K562 (cell line): ENCODE results near the gene HAPLN1. TPM values are rescaled to one million over a fixed set of nuclear protein-coding genes. Genes with fewer than 3 reads are reported as not detected.

Source experiments
- ATAC-seq: fragments of 200-7000 bp; cut with Tn5 transposase; 3 replicates; pipeline ENCODE4 v1.9.1; 2020; ENCODE audit warnings: moderate library complexity
- BruUV-seq: library from RNA; stranded (reverse); fragments of 400-500 nt; replicated peaks from 2 replicates; lab custom pipeline; 2021; lab: Mats Ljungman, UMichigan
- CTCF ChIA-PET: fragments of 300-600 bp; formaldehyde crosslinking; extraction: SDS; loops from one replicate; lab custom pipeline; 2021; ENCODE audit warnings: low intra/inter-chr PET ratio; lab: Yijun Ruan, JAX
- POLR2A ChIA-PET: fragments of 300-600, 350-650 bp; sonication (Branson Sonifier 250); formaldehyde crosslinking; extraction: SDS; loops from one replicate; lab custom pipeline; 2021; ENCODE audit warnings: antibody characterized with exemption, inconsistent platforms; lab: Yijun Ruan, JAX
- DNase-seq, 4 experiments: peaks; one replicate each; pipeline versions ENCODE4 v3.0.0 to v3.0.0-alpha.2; 2011 to 2018; ENCODE audit warnings: low spot score in 3 of 4, mixed read lengths in 3 of 4; ENCODE audit errors: extremely low read depth in 1 of 4
- FAIRE-seq: peaks from 2 replicates; lab custom pipeline; 2011; peaks lifted over from hg19 to GRCh38; lab: Jason Lieb, UNC
- H2AFZ ChIP-seq: 2 replicates; pipeline ENCODE4 v1.6.0; 2011; ENCODE audit warnings: low read depth, low read length, control low read depth, inconsistent platforms
- H3K27ac ChIP-seq: fragments of 200-600 bp; 3 replicates; pipeline ENCODE4 v1.8.0; 2011; ENCODE audit warnings: low read depth, mild to moderate bottlenecking, control low read depth, inconsistent platforms, low read length, moderate library complexity, mixed read lengths; ENCODE audit errors: extremely low read depth
- H3K27me3 ChIP-seq, 2 experiments: fragments of 300-600 bp in 1 of 2; 2 replicates in 1 of 2; 3 replicates in 1 of 2; pipeline versions ENCODE4 v1.6.0 to v1.8.0; 2011; ENCODE audit warnings: inconsistent platforms in 2 of 2, low read length in 2 of 2, mild to moderate bottlenecking in 1 of 2, mixed read lengths in 1 of 2, moderate library complexity in 1 of 2; ENCODE audit not compliant: control insufficient read depth in 2 of 2, insufficient read depth in 2 of 2
- H3K36me3 ChIP-seq: fragments of 300-600 bp; 3 replicates; pipeline ENCODE4 v1.8.0; 2011; ENCODE audit warnings: mild to moderate bottlenecking, low read length, inconsistent platforms; ENCODE audit not compliant: control insufficient read depth, insufficient read depth
- H3K4me1 ChIP-seq, 2 experiments: fragments of 200-600 bp in 1 of 2; replicated peaks in 1 of 2; 2 replicates in 1 of 2; 3 replicates in 1 of 2; pipeline versions ENCODE4 v1.5.1 to v1.8.0; 2011; ENCODE audit warnings: inconsistent platforms in 2 of 2, low read length in 2 of 2, mild to moderate bottlenecking in 1 of 2, mixed read lengths in 1 of 2, moderate library complexity in 1 of 2; ENCODE audit not compliant: control insufficient read depth in 2 of 2, insufficient read depth in 2 of 2
- H3K4me2 ChIP-seq: 2 replicates; pipeline ENCODE4 v1.6.1; 2011; ENCODE audit warnings: low read length, control low read depth, inconsistent platforms, mixed read lengths; ENCODE audit not compliant: insufficient read depth
- H3K4me3 ChIP-seq: fragments of 200-600 bp; sonication (generic), shearing (Covaris generic); 2 replicates; pipeline ENCODE4 v1.5.1; 2016; ENCODE audit warnings: control low read depth, inconsistent platforms
- H3K79me2 ChIP-seq: fragments of 200-600 bp; 3 replicates; pipeline ENCODE4 v1.8.0; 2011; ENCODE audit warnings: low read length, inconsistent platforms; ENCODE audit not compliant: control insufficient read depth, insufficient read depth
- H3K9ac ChIP-seq, 2 experiments: 2 replicates each; pipeline versions ENCODE4 v1.6.0 to v1.6.1; 2011; ENCODE audit warnings: low read depth in 2 of 2, low read length in 2 of 2, control low read depth in 1 of 2, inconsistent platforms in 1 of 2, mild to moderate bottlenecking in 1 of 2, mixed read lengths in 1 of 2; ENCODE audit not compliant: insufficient read depth in 1 of 2
- H3K9me1 ChIP-seq: one replicate; pipeline ENCODE4 v1.6.0; 2011; ENCODE audit warnings: inconsistent platforms, mild to moderate bottlenecking, low read length, moderate library complexity; ENCODE audit not compliant: control insufficient read depth, insufficient read depth
- H3K9me3 ChIP-seq: replicated peaks from 2 replicates; pipeline ENCODE4 v1.5.1; 2011; ENCODE audit warnings: low read depth, low read length, inconsistent platforms; ENCODE audit not compliant: control insufficient read depth, insufficient read depth
- H4K20me1 ChIP-seq: replicated peaks from 2 replicates; pipeline ENCODE4 v1.6.1; 2011; ENCODE audit warnings: low read length, inconsistent platforms, mixed read lengths; ENCODE audit not compliant: control insufficient read depth, insufficient read depth
- C11orf30 ChIP-seq: fragments of 450-650 bp; IDR thresholded peaks from 2 replicates; pipeline ENCODE4 v1.6.1; 2016; ENCODE audit warnings: low read depth, mild to moderate bottlenecking
- CTCF ChIP-seq, 3 experiments: IDR thresholded peaks in 2 of 3; conservative IDR thresholded peaks in 1 of 3; 2 replicates each; pipeline ENCODE4 v1.5.1; 2011 to 2012; ENCODE audit warnings: low read length in 3 of 3, mild to moderate bottlenecking in 3 of 3, control low read depth in 2 of 3, improper control_type of control experiment in 1 of 3, inconsistent platforms in 1 of 3, low read depth in 1 of 3, mixed read lengths in 1 of 3, moderate library complexity in 1 of 3; ENCODE audit not compliant: insufficient read depth in 2 of 3
- EZH2 ChIP-seq: IDR thresholded peaks from 2 replicates; pipeline ENCODE4 v1.6.1; 2012; ENCODE audit warnings: low read depth, mild to moderate bottlenecking, inconsistent platforms, low read length, borderline replicate concordance
- HMGN3 ChIP-seq: IDR thresholded peaks from 2 replicates; pipeline ENCODE4 v1.6.1; 2011; ENCODE audit warnings: borderline replicate concordance, low read depth, mild to moderate bottlenecking, mixed read lengths, low read length; ENCODE audit not compliant: insufficient read length; ENCODE audit errors: extremely low read depth
- RAD21 ChIP-seq, 2 experiments: fragments of 250-450 bp in 1 of 2; fragments of 450-650 bp in 1 of 2; sonication (Bioruptor Pico) in 1 of 2; formaldehyde crosslinking in 1 of 2; IDR thresholded peaks in 1 of 2; conservative IDR thresholded peaks in 1 of 2; 2 replicates each; pipeline versions ENCODE4 v1.4.0 to v1.8.0; 2020 to 2022; ENCODE audit warnings: mild to moderate bottlenecking in 2 of 2, moderate library complexity in 1 of 2
- SPI1 ChIP-seq: IDR thresholded peaks from 2 replicates; pipeline ENCODE4 v1.6.1; 2011; ENCODE audit warnings: low read depth, low read length, control low read depth, borderline replicate concordance
- TRIM28 ChIP-seq: fragments of 450-650 bp; IDR thresholded peaks from 2 replicates; pipeline ENCODE4 v1.6.1; 2017
- WGBS: fragments of 100-300 bp; shearing (Covaris generic); methylation state at CpG from one replicate; pipeline ENCODE4 v1.1.6; 2016; ENCODE audit warnings: low coverage, mixed read lengths; ENCODE audit not compliant: insufficient coverage; ENCODE audit errors: missing lambda C conversion rate; 5-methylcytosine and 5-hydroxymethylcytosine counted together
- in situ Hi-C: fragments of 300-500 bp; cut with MboI; formaldehyde crosslinking; loops from 4 replicates; pipeline ENCODE4 v1.15.0; 2018; ENCODE audit warnings: inconsistent platforms, mixed read lengths
- intact Hi-C: fragments of 100-400 bp; cut with micrococcal nuclease; formaldehyde crosslinking; loops from 2 replicates; pipeline ENCODE4 v1.14.2; 2022
- polyA plus RNA-seq, 8 experiments: library from polyadenylated mRNA; depleted of rRNA in 4 of 8; stranded (reverse) in 5 of 8; unstranded in 3 of 8; fragments of >200 nt; fragmentation: Nextera tagmentation in 2 of 8; fragmentation: Illumina TruSeq in 1 of 8; extraction: Ambion mirVana in 2 of 8; extraction: Trizol in 1 of 8; gene quantifications; 2 replicates each; pipeline versions ENCODE4 v1.2.1 to v1.2.3, GENCODE V29; 2011 to 2014; ENCODE audit warnings: inconsistent platforms in 1 of 8, missing spikeins in 1 of 8
- total RNA-seq, 7 experiments: library from RNA; depleted of rRNA in 6 of 7; stranded (reverse); fragments of >200 nt in 6 of 7; fragmentation: Illumina TruSeq in 2 of 7; extraction: Trizol in 2 of 7; gene quantifications; 2 replicates each; pipeline versions ENCODE4 v1.2.1 to v1.2.3, GENCODE V29; 2011 to 2021; ENCODE audit warnings: low replicate concordance in 1 of 7

The HAPLN1 gene
- total and polyA plus RNA-seq, 9 of the 15 experiments (the other 6 are each of a cell fraction or from before 2014, with no cell fraction given): not detected

GRCh38 chr5:83608122-83608521 is 112.5 kb downstream of the HAPLN1 start:
- TF ChIP-seq RAD21 (CRISPR knock-in tag; conservative IDR thresholded peaks at IDR 0.05 in 1 of 2, IDR thresholded peaks at IDR 0.05 in 1 of 2) (peak; percentile 11 to 43; a peak in 1 of 4 replicates), TRIM28 (no peak), EZH2 (no peak), HMGN3 (no peak), SPI1 (peak; percentile 82), C11orf30 (no peak), CTCF (IDR thresholded peaks at IDR 0.05 in 2 of 3, conservative IDR thresholded peaks at IDR 0.05 in 1 of 3; ENCODE audit: insufficient read depth in 2 of 3, low read depth in 1 of 3, low read length in 3 of 3) (peak; percentile 49 to 50 (median 49))
- TF ChIP-seq, all 486 proteins: peak for 3
- H3K79me2 ChIP-seq: no peaks in the 10 kb centered on the region
- CTCF ChIA-PET: no interaction called here

More at GRCh38 chr5:83608122-83608521, 112.5 kb downstream of the HAPLN1 start:
- in situ Hi-C loops (no loop called here), intact Hi-C loops (no loop called here)
- POLR2A ChIA-PET: no interaction called here
- Histone ChIP-seq H3K27ac (no peak overlapping the region), H3K9ac (no peak overlapping the region), H3K9me3 (no peaks in the 10 kb centered on the region), H2AFZ (no peak overlapping the region), H3K36me3 (no peaks in the 10 kb centered on the region), H3K4me2 (no peak overlapping the region), H3K27me3 (no peaks in the 10 kb centered on the region), H3K9me1 (no peaks in the 10 kb centered on the region), H4K20me1 (no peaks in the 10 kb centered on the region), H3K4me3 (no peak overlapping the region), H3K4me1 (no peaks in the 10 kb centered on the region)
- peak; percentile 84 for ATAC-seq
- BruUV-seq: no TSS peak
- peak; percentile 30 to 45 (median 36) for DNase-seq
- peak; percentile 72 for FAIRE-seq
- WGBS: 0% methylated on average over 3 of the region's 3 CpGs
